NCI-H82 treated with DMSO at 0.1 percent for 48 hours (cell line): Measurements from ENCODE around the gene MT1G.
"Not testable (repeated sequence)": the region's sequence is repeated elsewhere in the genome, so short reads cannot be mapped to it uniquely, and the experiment has no call there.

Source experiments
- DNase-seq: peaks from one replicate; lab custom pipeline; 2025; ENCODE audit not compliant: unreplicated experiment; lab: John Stamatoyannopoulos, UW

MT1G gene

DNA sequence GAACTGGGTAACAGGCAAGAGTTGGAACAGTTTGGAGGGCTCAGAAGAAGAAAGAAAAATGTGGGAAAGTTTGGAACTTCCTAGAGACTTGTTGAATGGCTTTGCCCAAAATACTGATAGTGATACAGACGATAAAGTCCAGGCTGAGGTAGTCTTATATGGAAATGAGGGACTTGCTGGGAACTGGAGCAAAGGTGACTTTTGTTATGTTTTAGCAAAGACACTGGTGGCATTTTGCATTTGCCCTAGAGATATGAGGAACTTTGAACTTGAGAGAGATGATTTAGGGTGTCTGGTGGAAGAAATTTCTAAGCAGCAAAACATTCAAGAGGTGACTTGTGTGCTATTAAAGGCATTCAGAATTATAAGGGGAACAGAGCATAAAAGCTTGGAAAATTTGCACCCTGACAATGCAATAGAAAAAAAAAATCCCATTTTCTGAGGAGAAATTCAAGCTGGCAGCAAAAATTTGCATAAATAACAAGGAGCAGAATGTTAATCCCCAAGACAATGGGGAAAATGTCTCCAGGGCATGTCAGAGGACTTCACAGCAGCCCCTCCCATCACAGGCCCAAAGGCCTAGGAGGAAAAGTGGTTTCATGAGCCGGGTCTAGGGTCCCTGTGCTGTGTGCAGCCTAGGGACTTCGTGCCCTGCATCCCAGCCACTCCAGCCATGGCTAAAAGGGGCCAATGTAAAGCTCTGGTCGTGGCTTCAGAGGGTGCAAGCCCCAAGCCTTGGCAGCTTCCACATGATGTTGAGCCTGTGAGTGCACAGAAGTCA lies 46.0 kb downstream of the MT1G start:
- not testable (repeated sequence) for DNase-seq

DNA sequence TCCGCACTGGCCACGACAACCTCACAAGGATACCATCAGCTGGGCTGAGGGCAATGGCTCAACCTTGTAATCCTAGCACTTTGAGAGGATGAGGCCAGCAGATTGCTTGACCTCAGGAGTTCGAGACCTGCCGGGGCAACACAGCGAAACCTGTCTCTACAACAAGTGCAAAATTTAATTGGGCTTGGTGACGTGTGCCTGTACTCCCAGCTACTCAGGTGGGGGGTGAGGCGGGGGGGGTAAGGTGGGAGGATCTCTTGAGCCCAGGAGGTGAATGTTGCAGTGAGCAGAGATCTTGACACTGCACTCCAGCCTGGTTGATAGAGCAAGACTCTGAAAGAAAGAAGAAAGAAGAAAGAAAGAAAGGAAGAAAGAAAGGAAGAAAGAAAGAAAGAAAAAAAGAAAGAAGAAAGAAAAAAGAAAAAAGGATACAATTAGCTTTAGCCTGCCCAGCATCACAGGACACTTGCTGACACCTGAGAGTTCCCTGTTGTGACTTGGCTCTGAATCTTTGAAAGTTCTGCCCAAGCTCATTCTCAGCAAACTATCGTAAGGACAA lies 47.4 kb downstream of the MT1G start:
- no peak for DNase-seq

DNA sequence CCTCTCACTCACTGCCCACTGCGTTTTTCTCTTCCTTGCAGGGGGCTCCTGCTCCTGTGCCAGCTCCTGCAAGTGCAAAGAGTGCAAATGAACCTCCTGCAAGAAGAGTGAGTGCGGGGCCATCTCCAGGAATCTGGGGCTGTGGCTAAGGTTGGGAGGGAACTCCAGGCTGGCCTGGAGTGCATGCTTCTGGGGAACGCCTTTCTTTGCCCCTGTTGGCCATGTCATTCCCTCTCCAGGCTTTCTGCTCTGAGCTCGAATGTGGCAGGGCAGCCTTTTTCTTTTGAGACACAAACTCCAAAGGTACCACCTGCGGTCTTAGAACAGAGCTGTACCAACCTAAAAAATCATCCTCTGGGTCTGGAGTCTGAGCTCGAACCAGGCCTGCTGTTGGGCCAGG lies 49.7 kb downstream of the MT1G start:
- no peak for DNase-seq

DNA sequence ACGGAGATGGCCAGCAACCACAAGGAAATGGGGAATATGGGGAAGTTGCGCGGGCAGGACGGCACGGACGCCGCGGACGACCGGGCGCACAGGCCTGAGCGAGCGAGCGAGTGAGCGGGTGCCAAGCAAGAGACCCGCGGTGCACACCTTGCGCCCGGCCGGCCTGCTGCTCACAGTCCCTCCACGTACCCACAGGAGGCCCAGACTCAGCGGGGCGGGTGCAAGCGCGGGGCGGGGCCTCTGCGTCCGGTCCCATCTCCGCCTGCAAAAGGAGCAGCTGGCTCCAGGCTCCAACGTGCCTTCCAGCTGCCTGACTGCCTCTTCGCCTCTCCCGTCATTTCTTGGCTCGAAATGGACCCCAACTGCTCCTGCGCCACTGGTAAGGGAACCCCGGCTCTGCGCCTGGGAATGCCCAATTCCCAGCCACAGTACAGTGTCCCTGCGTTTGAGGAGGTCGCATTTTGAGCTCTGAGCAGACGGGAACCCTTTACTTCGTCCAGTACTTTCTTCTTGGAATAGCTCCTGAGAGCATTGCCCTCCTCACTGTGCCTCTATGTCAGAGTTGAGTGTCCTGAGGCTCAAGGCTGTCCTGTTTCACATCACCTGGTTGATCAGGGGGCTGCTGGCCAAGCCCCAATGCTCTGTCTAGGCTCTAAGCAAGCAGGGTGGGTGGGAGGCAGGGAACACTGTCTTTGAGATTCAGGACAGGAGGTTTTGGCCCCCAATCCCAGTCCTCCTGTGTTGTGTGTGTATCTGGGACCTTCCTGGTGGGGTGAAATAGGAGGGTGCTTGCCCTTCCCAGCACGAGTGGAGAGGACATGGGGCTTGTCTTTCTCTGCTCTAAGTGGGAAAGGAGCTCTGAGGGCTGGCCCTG lies 50.4 kb downstream of the MT1G start:
- DNase-seq, result no peak
